CD4-positive, alpha-beta T cell treated with Interleukin-10 for 1 hour (primary cell): ENCODE measurements around the gene HYAL2.
"Not testable (repeated sequence)": the region's sequence is repeated elsewhere in the genome, so short reads cannot be mapped to it uniquely, and the experiment has no call there.

ENCODE experiments used
- DNase-seq: peaks from one replicate; pipeline ENCODE4 v3.0.0-alpha.2; 2020

The HYAL2 gene

GRCh38 chr3:50327943-50328691, 5.6 kb upstream of the HYAL2 start, which contains the start of gene TUSC2:
TUSC2 (minus strand) TSS chr3:50328223; CDS start chr3:50328099, 124 bp downstream.
- DNase-seq, result peak; percentile 95

GRCh38 chr3:50327129-50327528, 4.6 kb upstream of the HYAL2 start:
- no peak for DNase-seq

DNA sequence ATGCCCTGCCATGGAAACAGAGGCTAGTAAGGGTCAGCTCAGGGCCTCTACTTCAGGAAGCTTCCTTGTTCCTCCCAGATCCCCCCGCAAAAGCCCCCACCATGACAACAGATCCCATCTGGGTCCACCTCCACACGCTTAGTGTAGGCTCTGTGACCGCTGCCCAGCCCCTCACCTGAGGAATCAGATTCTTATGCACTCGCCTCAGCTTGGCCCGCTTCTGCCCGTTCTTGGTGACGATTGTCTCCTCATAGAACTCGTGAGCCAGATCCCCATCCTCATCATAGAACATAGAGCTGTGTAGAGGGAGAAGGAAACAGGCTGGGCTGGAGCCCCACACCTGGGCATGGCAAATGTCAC, 3.6 kb upstream of the HYAL2 start:
- no peak for DNase-seq

- no peak for DNase-seq
Observed at GRCh38 chr3:50325497-50326181, 3.1 kb upstream of the HYAL2 start.

GRCh38 chr3:50325113-50325480, 2.6 kb upstream of the HYAL2 start:
- no peak for DNase-seq

GRCh38 chr3:50324351-50325112, 2.0 kb upstream of the HYAL2 start:
- peak; percentile 72 for DNase-seq

GRCh38 chr3:50323614-50324199, 1.2 kb upstream of the HYAL2 start:
- no peak for DNase-seq

- DNase-seq, result no peak
Observed at GRCh38 chr3:50323092-50323600, 601 bp upstream of the HYAL2 start.

DNA sequence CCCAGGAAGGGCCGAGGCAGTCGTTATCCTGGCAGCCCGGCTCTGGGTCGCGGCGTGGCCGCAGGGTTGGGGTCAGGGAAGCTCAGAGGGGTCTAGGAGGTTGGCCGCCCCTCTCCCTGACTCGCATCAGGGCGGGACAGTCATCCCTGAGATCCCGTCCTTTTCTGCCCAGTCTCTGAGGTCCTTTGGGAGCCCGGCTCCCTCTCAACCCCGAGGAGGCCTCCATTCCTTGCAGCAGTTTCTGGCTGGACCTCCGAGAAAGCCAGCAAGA, 495 bp downstream of the HYAL2 start:
- DNase-seq, result no peak

- peak; percentile 88 for DNase-seq
Observed at GRCh38 chr3:50321336-50322114, 1.0 kb downstream of the HYAL2 start.

DNA sequence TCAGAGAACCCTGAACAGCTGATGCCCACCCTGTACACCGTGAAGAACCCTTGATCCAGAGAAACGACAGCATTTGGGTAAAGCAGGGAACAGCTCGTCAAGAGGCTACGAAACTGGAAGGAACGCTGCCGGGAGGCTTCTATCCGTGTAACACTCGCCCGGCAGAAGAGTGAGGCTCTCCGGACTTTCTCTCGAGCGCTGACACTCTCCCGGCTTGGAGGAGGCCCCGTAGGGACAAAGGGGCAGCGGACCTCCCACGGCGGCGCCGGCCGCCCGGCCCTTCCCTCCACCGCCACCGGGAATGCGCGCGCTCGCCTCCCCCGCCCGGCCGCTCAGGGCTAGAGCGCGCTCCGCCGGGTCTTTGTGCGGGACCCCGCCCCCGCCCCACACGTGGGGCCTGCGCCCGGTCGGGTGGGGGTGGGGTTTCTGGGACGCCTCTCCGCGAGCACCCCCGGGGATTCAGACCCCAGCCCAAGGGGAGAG, 1.7 kb downstream of the HYAL2 start:
- DNase-seq, result no peak

GRCh38 chr3:50319894-50320625, 2.5 kb downstream of the HYAL2 start:
- no peak for DNase-seq

DNA sequence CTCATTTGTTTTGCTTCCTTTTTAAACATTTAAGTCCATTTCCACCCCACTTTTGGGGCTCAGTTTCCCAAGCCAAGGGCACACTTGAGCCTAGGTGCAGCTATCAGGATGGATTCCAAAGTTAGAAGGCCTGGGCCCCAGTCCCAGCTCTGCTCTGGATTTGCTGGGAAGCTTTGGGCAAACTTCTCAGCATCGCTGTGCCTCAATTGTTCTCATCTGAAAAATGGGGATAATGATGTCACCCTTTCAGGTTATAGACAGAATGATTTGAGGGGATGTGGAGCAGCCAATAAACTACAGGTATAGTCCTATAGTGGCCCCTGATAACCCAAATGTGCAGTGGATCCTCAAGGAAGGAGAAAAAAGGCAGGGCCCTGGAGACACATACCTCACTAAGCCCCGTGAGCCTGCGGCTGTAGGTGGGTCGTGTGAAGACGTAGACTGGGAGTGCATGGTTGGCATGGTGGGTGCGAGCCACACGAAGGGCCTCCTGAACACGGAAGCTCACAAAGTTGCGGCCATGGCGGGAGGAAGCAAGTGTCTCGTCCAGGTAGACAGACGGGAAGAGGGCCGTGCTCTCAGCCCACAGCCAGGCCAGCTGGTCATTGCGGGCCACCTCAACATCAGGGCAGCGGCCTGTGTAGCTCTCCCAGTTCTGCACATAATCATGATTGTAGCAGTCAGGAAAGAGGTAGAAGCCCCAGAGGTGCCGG, 3.2 kb downstream of the HYAL2 start:
- DNase-seq, result no peak

GRCh38 chr3:50318615-50319014, 3.9 kb downstream of the HYAL2 start:
- no peak for DNase-seq

GRCh38 chr3:50318163-50318562, 4.4 kb downstream of the HYAL2 start:
- DNase-seq, result no peak

- no peak for DNase-seq
Observed at GRCh38 chr3:50317300-50317699, 5.2 kb downstream of the HYAL2 start.

DNA sequence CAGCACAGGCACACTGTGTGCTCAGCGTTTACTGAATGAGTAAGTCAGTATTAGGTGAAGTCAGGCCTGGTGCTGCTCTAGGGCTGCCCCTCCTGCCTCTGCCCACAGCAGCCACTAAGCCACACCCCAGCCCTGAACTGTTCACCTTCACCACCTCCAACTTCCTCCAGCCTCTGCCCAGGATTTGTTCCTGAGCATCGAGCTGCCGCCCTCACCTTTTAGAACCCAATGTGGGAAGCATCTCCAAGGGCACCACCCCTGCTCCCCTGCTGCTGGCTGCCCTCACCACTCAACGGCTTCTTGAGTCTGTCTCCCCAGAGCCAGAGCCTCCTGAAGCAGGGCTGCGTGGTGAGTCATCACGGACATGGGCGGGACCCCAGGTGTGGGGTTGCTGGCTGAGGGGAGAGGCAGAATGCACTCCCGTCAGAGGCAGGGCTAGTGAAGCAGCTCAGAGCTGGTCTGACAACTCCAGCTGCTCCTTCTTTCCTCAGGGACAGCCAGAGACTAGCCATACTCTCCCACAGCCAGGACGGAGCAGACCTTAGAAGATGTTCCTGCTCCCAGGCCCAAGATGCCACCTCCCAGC, 5.8 kb downstream of the HYAL2 start:
- peak; percentile 79 for DNase-seq

- no peak for DNase-seq
Observed at GRCh38 chr3:50314816-50315215, 7.7 kb downstream of the HYAL2 start.

- no peak for DNase-seq
Observed at GRCh38 chr3:50314342-50314741, 8.2 kb downstream of the HYAL2 start.

DNA sequence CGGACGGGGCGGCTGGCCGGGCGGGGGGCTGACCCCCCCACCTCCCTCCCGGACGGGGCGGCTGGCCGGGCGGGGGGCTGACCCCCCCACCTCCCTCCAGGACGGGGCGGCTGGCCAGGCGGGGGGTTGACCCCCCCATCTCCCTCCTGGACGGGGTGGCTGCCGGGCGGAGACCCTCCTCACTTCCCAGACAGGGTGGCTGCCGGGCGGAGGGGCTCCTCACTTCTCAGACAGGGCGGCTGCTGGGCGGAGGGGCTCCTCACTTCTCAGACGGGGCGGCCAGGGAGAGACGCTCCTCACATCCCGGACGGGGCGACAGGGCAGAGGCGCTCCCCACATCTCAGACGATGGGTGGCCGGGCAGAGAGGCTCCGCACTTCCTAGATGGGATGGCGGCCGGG, 10.5 kb downstream of the HYAL2 start:
- not testable (repeated sequence) for DNase-seq

GRCh38 chr3:50304601-50305000, 17.9 kb downstream of the HYAL2 start:
- no peak for DNase-seq
